HG03439 (cell line): Measurements from ENCODE around the gene TTC29.

Experiments
- ATAC-seq: cut with Tn5 transposase; IDR thresholded peaks from one replicate; pipeline ENCODE4 v1.9.1; 2021; ENCODE audit warnings: mild to moderate bottlenecking, moderate library complexity; ENCODE audit not compliant: unreplicated experiment

TTC29 gene, protein sequence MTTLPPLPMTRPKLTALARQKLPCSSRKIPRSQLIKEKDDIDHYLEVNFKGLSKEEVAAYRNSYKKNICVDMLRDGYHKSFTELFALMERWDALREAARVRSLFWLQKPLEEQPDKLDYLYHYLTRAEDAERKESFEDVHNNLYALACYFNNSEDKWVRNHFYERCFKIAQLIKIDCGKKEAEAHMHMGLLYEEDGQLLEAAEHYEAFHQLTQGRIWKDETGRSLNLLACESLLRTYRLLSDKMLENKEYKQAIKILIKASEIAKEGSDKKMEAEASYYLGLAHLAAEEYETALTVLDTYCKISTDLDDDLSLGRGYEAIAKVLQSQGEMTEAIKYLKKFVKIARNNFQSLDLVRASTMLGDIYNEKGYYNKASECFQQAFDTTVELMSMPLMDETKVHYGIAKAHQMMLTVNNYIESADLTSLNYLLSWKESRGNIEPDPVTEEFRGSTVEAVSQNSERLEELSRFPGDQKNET

DNA sequence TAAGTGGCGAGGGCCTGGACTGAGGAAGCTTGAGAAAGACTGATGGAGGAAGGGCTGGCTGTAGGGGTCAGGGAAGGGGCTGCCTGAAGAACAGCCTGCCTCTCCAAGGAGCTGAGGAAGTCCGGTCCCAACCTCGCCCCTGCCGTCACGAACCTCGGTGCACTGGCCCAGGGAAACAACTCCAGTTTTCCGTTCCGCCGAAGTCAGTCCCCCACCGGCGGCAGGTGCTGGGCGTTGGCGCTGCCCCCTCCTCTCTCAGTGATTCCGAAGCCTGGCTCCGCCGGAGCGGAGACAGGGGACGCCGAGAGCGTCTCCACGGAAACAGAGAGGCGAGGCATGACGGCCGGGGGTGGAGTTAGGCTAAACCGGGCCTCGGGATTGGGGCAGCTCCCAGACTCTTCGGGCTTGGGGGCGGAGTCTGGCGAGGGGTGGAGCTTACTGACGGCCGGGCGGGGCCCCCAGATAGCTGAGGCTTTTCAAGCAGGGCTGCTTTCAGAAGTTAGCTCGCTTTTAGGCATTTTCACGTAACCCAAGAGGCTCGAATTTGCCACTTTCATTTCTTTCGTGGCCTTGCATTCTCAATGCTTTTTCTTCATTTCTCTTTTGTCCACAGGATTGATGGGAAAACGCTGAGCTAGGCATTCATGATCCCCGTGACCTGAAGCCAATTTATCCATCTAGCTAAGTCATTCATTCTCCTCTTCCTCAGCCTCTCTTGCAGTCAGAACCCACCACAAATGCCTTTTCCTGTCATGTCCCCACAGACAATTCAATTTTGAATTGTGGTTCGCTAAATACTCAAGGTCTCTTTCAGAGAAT, at the start of gene TTC29:
TSS of gene TTC29 (minus strand) at position 309 of the 819 bp plus-strand sequence. CDS start 5,969 bp downstream, outside the sequence.
- ATAC-seq: peak; percentile 100

DNA sequence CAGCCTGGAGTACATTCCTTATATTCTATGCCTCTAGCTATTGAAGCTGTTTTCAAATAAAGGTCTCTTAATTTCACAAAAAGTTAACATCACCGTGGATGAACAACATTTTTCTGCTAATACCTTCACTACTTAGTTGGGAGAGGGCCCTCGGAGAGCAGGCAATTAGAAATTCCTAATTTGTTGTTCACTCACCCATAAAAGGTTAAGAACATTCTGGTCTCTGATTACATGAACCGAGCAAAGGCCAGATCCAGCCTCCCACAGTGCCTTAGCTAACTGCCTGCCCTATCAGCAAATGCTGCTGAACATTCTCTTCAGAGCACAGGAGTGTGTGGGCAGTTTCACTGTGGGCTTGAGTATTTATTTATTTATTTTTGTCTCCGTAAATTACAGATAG, 36.0 kb upstream of the TTC29 start:
- no peak for ATAC-seq

DNA sequence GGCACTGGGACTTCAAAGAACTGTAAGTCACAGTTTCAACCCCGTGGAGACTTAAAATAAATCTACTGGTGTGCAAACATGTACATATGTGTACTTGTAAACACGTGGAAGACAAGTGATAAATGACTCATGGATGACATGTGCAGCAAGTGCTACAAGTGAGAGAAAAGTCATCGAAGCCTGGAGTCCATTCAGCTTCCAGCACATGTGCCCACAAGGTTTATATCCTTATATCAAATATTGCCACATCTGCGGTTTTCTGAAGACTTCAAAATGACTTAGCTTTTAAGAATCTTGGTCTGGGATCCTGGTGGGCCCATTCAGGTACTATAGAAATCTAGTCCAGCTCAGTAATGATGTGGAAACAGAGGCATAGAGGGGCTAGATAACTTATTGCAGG, 33.0 kb upstream of the TTC29 start:
- no peak for ATAC-seq

DNA sequence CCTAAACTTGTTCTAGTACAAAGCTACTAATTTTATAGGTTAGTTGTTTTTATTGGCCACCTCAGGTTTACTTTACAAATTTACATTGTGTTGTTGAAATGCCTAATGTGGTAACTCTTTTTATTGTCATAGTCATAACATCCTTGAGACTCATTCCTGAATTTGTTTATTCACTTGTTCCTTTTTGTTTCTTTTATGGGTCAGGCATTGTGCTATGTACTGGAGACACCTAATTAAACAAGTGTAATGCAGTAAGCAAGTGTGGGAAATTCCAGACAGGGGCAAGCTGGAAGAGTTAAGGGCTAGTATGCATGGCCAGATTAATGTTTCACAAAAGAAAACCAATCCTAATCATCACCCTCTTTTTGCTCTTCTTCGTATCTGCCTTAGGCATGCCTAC, 30.5 kb upstream of the TTC29 start:
- no peak for ATAC-seq

DNA sequence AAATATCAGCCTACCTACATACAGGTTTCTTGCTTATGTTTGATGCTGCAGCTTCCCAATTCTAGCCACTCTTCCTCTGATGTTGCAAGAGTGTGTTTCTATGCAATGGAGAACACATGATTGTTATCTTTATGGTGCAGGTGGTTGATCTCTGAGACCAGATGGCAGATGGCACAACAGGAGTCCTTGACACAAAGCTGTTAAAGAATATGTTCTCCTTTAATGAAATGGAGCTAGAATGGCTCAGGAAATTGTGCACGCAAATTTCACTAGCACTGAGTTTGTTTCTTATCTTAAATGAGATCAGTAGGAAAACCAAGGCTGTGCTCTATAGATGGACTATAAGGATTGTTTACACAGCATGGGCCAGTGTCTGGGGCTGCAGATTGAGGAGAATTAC, 29.9 kb upstream of the TTC29 start:
- ATAC-seq: no peak

DNA sequence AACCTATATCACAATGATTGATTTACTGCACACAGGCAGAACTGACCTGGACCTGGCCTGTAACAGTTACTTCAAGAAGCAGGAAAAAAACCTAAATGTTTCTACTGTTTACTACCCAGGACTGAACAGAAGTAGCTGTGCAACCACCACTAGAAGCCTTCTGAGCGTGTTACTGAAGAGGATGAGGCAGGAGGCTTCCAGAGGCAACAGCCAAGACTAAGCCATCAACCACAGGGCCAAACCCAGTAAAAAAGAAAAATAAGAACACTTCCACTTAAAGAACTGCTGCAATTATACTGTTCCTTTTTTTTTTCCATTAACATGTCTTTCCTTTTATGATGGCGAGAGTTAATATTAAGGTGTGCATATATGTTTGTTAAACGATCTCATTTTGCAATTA, 29.4 kb upstream of the TTC29 start:
- no peak for ATAC-seq

DNA sequence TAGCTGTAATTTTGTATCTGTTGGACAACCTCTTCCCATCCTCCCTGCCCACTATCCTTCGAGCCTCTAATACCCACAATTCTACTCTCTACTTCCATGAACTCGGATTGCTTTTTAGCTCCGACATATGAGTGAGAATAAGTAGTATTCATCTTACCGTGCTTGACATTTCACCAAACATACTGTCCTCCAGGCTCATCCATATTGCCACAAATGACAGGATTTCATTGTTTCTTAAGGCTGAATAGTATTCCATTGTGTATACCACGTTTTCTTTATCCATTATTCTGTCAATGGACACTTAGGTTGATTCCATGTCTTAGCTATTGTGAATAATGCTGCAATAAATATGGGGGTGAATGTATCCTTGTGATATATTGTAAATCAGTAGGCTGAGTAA, 26.4 kb upstream of the TTC29 start:
- ATAC-seq: no peak

DNA sequence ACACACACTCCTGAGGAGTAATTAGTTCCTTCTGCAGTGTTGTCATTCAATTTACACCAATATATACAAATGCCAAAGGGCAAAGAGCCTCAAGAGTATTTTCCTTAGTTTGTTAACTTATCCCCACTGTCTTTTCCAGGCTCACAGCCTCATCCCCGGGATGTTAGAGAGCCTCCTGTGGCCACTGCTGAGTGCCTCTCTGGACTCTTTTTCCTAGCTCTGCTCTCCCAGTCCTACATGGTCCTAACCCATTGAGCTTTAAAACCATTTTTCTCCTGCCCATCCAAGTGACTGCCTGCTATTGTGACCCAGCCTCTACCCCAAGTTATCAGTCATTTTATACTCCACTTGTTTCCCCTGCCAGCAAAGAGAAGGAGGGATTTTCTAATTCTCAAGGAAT, 23.5 kb upstream of the TTC29 start:
- ATAC-seq: no peak

DNA sequence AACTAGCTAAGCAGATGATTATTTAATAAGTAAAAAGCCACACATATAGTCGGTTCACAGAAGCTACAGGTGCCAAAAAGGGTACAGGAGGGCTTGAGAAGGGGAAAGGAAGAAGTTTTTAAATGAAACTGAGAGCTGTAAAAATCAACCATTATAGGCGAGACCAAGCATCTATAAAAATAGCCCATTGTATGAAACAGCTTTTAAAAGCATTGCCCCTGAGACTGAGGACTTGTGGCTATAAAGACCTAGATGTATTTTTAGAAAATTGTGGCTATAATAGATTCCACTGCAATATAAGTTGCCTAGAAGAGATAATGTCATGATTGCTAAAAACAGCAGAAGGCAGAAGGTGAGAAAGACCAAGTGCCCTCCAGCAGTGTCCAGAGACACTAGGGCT, 15.0 kb upstream of the TTC29 start:
- no peak for ATAC-seq

DNA sequence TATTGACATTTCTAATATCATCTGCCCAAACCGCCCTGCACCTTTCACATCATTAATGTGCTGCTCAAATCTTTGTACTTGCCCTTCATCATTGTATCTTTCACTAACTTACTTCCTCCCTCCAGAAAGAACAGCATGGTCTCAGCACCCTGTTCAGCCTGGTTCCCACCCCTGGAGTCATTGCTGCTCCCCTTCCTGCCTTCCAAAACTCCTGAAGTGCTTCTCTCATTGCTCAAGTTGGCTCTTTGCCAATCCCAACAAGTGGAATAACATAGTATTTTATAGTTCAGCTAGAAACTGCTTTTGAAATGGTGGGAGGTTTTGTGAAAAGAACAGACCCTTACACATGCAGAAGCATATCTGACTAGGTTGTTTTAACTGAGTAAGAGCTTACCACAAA, 14.0 kb upstream of the TTC29 start:
- no peak for ATAC-seq

DNA sequence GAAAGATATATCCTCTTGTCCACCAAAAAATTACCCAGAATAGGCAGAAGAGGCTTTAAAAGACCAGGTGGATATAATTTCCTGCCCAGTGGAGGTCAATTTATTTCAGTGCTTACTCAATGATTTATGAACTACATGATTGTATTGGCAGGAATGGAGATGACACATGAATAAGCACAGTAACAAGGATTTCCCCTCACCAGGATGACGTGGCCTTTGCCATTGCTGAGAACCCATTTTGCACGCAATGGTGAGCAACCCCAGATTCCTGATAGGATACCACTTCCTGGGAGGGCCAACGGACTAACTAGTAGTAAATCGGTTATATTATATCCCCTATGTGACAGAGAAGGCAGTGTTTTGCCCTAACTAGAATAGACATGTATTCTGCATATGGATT, 11.6 kb upstream of the TTC29 start:
- ATAC-seq: no peak

DNA sequence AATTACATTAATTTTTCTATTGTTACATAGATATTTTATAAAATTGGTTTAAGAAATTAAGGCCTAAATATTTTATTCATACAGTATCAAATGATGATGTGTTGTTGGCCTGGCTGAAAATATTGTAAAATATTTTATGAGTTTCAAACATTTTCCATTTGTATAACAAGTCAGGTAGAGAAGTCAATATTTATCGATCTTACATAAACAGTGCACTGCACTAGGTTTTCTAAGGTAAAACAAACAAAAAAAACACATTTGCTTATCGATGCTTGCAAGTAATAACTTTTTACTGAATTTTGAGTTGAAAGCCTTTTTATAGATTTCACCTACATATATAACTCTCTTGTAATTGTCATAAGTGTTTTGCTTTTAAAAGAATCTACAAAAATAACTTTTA, 7.2 kb upstream of the TTC29 start:
- ATAC-seq: no peak

DNA sequence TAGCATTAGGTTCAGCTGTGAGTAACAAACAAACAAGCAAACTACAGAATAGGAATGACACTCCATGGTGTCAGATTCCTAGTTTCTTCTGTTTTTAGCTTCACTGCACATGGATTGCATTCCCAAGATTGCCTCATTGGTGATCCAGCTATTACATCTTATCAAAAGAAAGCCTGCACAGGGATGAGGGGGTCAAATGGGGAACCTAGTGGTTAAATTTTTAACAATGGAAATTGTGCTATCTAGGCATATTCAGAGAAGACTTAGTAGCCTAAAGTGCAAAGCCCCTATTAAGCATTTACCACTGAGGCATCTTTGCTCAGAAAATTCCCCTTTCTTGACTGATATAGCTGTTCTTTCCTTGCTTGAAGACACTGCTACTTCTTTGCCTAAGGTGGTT, 3.9 kb upstream of the TTC29 start:
- no peak for ATAC-seq

DNA sequence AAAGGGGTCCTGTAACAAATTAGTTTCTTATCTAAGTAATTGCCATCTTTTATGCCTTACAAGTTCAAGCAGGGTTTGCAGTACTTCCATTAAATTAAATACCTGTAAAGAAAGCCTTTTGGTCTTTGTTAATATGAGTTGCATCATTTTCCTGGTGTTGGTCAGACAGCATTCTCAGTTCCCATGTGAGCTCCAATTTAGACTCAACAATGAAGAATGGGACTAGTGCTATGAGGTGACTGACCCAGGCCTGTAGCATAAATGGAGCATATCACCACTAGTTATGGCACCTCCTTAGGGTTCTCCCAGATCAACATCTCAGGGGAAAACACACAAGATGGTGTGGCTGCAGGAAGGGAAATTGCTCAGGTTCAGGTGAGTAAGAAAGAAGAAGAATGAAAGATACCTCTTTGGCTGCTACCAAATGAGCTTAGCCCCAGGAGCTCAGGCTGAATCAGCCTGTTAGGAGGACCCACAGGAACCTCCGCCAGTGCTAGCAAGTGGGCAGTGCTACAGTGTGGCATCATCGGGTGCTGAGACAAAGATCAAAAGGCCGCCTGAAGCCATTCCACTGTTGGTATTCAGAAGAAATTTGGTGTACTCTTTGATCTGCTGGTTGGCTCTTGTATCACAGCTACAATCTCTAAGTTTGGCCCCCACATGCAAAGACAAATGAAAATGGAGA, 1.8 kb downstream of the TTC29 start:
- no peak for ATAC-seq

DNA sequence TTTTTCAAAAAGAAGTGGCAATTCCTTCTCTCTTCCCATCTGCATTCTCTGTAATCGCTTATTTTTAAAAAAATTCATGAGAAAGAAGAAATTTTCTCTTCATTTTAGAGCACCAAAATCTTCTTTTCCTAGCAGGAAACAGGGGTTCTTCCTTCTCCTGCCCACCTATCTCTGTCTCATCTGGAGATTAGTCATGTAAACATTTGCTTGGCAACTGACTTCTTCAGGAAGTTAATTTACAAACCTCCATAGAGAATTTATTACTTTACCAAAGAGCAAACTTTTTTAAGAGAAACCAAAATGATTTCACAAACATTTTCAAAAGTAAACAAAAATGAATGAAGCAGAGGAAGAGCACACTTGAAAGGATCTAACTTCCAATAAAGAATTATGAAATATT, 13.5 kb downstream of the TTC29 start:
- no peak for ATAC-seq

DNA sequence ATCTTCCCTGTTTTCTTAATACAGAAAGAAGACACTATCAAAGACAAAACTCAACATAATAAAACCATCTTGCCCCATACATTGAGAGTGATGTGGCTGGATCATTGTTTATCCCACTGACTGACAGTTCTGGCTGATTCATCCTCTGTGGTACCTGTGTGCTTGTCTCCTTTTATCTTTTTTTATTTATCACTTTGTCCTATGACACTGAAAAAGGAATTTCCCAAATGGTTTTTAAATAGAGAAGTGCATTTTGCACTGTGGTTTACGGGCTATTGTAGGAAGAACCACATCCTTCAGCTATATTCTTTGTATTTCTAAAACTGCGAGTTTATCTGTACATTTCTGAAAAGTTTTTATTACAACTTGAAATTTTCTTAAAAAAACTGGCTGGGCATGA, 15.0 kb downstream of the TTC29 start:
- no peak for ATAC-seq

DNA sequence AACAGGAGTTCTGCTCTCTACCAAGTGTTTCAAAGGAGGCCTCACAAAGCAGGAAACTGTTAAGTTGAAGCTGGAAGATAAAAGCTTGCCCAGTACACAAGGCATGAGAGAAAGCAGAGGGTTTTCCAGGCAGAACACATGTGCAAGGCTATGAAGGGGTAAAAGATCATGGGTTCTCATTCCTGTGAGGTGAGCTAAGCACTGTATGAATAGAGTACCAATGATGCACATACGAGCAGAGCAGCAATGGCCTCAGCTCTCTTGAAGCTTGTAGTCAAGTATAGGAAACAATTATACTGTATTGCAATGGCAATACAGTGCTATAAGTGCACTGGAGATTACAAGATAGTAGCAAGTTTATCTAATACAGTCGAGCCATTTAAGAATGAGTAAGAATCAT, 18.0 kb downstream of the TTC29 start:
- ATAC-seq: no peak

DNA sequence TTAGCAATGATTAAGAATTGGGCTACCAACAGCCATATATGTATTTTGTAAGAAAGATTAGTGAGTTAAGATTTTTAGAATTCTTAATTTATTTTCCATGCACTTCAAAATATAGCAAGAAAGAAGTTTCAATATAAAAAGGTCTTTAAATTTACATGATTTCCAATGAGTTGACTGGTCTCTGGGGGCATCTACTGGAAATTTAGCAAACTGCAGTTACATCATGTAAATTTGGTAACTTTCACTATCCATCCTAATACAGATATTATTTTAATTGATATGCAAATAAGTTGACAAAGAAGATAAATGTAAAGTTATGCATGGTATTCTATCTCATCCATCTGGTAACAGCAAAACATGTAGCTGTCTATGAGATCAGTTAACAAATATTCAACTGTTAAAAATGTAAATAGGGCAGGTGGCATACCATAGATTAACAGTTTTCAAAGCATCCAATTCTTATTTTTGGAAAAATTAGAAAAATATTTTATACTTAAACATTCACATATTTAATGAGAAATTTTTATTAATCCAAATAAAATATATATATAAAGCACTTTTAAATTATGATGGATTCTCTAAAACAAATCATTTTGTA, 29.1 kb downstream of the TTC29 start:
- no peak for ATAC-seq

DNA sequence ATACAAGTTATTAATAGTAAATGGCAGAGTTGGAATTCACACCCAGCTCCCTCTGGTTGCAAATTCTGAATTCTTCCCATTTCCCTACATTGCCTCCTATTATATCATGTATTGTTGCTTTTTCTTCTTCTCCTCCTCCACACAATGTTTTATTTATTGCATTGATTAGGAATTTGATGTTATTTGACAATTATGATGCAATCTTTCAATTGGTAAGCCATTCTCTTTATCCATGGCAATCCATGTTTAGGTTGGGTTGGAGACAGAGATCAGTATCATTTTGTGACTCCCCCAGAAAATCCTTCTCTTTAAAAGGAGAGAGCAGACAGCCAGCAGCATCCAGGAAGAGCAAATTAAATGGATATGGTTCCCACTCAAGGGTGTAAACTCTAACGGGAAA, 30.5 kb downstream of the TTC29 start:
- ATAC-seq: no peak

DNA sequence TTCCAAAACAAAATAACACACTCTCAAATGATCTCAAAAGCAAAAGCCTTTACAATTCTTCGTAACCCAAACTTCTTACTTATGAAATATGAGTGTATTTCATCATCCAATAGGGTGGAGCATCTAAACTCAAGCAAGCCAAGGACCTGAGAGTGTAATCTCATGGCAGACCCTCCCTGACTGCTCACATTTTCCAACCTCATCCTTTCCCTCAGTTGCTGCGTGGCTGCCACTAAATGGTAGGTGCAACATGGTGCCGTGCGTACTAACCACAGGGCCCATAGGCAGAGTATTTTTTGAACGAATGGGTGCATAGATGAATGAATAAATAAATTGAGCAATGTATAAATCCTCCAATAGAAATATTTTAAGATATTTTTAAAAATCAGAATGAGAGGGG, 45.4 kb downstream of the TTC29 start:
- no peak for ATAC-seq

DNA sequence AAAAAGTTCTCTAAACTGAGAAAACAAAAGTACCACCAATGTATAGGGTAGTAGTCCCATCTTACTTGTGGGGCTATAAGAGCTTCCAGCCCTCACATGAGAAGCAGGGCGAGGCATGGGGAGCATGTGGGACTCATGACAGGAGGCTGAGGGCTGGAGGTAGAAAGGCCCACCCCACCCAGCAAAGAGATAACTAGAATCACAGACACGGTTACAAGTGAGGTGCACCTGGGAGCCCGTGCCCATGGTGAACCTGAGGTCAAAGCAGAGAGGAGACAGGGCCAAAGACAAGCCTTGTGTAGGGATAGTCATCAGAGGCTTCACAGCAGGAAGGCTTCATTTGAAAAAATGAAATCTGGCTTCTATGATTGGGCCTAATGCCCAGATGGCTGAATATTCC, 55.4 kb downstream of the TTC29 start:
- ATAC-seq: no peak
